NOMO-1 (cell line): ENCODE data around the gene CCDC91.
"Not testable (repeated sequence)": the region's sequence is repeated elsewhere in the genome, so short reads cannot be mapped to it uniquely, and the experiment has no call there.

Source experiments
- DNase-seq, 2 experiments: peaks; one replicate each; lab custom pipeline; 2025; ENCODE audit not compliant: unreplicated experiment in 2 of 2; lab: John Stamatoyannopoulos, UW

CCDC91 gene

DNA sequence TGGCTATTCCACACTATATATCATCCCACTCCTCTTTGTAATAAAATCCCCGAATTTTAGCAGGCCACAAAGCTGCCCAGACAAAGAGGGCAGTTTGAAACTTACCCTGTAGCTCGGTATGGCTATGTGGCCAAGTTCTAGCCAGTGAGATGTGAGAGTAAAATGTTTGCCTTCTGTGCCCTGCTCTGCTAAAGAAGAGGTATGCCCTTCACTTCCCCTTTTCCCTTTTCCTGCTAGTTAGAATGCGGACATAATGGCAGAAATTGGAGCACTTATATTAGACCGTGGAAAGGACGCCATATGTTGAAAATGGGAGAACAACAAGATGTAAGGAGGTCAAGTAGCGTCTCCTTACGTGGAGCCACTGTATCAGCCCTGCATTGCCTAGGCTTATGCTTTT is 11.5 kb upstream of the CCDC91 start:
- no peak for DNase-seq

DNA sequence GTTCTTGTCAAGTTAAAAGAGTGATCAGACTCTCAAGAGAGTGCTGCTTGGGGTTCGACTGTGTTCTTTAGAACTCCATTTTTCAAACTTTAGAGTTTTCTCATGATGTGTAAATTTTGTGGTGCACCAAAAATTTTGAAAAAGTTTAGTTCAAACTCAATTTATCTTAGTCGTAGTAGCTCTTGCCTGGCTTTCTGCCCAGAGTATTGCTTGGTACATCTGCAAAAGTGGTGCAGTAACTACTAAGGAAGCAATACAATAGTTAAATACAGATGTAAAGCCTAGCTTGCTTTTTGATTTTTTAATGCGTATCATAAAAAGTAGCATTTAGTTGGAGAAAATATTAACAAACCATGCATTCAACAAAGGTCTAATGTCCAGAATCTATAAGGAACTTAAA is 9.5 kb upstream of the CCDC91 start:
- DNase-seq = no peak

DNA sequence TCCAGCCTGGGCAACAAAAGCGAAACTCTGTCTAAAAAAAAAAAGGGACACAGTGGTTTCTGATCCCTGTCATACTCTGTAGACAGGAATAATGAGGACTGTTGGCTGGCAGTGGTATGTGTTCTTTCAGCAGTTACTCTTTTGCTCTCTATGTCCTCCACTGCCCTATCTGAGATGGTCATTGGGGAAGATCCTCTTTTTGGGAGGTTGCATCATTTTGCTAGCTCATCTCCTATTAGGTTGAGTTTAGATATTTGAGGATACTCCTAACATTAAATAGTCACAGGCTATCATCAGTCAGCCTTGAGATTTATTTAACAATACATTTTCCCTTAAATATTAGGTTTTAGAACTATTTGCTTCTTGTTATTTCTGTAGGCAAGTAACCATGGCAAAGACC is 5.9 kb upstream of the CCDC91 start:
- DNase-seq = peak in 1 of 2 experiments; percentile 26

DNA sequence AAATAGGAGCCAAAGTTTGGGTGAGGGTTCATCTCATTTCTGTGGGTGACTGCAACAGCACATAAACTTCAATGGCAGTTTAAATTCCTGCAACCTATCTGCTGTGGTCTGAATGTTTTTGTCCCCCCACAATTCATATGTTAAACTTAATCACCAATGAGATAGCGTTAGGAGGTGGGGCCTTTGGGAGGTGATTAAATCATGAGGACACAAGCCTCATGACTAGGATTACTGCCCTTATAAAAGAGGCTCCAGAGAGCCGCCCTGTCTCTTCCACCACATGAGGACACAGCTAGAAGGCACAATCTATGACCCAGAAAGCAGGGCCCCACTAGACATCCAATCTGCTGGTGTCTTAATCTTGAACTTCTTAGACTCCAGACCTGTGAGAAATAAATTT is 3.8 kb upstream of the CCDC91 start:
- DNase-seq = no peak

DNA sequence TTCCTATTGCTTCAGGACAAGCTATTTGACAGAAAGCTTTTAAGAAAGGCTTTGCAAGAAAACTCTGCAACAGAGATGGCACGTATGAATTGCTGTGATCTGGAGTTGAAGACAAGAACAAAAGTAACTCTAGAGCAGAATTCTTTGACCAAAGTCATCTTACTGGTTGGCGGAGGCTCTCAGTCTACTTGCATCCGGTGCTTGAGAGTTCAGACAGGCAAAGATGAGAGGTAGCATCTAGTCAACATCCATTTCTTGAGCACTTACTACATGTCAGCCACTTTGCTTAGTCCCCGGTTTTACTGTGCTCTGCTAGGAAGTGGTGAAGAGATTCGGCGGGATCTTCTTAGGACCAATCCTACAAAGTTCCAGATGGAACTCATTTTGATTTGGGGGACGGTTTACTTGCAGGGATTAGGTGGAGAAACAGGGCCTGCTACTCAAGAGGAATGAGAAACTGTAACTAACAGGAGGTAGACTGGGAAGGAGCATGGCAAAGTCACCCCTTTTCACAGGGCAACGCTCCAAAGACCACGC is 404 bp upstream of the CCDC91 start:
- DNase-seq = peak in 1 of 2 experiments; percentile 22

DNA sequence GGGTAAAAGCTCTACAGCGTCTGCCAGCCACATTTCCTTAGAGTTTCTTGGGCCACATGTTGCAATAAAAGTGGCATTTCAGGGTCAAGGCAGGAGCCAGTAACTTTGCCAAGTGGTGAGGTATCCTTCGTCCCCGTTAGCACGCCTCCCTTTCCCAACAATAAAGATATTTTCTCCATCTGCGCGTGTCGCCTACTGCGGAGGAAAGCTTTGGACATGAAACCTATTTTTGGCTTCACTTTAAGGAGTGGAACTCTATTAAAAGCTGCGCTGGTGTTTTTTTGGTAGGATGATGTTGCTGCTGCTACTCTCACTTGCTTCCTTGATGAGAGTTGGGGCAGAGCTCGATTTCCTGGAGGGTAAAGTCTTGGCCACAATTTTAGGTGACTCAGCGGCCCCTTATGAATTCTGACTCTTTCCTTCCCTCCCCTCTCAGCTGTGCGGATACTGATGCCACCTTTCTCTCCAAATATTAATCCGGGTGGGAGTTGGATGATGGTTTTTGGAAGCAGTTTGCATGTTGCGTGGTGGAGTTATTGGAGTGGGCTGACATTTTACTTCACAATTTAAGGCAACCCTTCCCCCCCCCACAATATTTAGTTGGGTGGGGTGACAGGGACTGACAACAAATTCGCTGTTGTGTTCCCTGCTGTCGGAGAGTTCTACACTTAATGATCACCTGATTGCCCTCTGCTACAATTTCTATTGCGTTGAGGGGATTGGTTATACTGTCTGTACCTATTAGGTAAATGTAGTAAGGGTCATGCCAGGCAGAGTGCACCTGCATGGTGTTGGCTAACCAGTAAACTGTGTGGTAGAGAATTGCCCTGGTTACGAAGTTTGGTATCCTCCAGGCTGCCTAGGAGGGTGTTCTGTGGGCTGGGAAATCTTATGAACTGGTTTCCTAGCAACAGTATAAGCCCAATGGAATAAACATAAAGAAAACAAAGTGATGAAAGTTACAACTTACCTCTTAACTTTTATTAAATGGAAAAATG is 1.1 kb downstream of the CCDC91 start:
- peak in 1 of 2 experiments; percentile 39 for DNase-seq

DNA sequence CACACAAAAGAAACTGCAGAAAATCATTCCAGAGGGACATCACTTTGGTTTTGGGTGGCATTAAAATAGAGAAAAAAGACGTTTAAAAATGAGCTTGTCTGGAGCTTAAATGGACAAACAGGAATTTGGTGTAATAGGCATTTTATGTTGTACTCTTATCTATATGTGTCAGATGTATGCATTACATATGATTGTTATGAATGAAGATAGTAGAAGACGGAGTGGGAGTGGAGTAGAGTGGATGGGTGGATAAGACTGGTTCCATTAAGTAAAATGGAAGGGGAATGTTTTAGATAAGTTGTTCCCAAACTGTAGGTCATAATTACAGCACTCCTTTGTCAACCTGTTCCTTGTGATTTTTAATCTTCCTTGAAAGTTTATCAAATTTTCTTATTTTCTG is 1.9 kb downstream of the CCDC91 start:
- no peak for DNase-seq

DNA sequence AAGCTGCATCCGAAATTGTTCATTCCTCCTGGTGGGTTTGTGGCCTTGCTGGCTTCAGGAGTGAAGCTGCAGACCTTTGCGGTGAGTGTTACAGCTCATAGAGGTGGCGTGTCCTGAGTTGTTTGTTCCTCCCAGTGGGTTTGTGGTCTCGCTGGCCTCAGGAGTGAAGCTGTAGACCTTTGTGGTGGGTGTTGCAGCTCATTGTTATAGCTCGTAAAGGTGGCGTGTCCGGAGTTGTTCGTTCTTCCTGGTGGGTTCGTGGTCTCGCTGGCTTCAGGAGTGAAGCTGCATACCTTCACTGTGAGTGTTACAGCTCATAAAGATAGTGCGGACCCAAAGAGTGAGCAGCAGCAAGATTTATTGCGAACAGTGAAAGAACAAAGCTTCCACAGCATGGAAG is 4.4 kb downstream of the CCDC91 start:
- not testable (repeated sequence) for DNase-seq

DNA sequence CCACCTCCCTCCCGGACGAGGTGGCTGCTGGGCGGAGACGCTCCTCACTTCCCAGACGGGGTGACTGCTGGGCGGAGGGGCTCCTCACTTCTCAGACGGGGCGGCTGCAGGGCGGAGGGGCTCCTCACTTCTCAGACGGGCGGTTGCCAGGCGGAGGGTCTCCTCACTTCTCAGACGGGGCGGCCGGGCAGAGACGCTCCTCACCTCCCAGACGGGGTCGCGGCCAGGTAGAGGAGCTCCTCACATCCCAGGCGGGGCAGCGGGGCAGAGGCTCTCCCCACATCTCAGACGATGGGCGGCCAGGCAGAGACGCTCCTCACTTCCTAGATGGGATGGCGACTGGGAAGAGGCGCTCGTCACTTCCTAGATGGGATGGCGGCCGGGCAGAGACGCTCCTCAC is 10.9 kb downstream of the CCDC91 start:
- DNase-seq = not testable (repeated sequence)

DNA sequence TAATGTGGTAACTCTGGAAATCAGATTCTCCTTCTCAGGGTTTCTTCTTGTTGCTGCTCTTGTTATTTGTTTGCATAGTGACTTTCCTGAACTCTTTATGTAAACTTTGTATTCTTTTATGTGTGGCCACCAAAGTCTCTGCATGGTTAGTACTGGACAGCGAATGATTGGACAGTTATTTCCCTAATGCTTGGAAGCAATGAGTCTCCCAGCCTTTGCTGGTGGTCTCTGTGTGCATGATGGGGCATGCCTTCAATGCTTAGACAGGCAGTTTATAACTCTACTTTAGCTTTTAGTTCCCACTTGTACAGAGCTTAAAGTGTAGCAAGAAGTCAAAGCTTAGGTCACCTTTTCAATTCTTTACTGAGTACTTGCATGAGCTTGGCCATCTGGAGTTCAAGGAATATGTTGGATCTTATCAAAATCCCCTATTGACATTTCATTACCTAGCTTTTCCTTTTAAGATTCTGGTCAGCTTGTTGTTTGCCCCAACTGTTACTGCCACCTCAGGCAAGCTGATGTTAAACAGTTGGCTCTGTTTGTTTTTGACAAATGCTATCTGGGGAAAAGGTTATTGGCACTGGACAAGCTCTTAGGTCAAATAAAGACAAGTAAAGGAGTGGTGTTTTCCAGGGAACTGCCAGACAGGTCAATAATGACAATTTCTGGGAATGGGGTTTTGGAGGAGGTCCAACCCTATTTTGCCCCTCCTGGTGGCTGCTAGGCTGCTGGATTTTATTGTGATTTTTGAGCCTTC is 12.3 kb downstream of the CCDC91 start:
- DNase-seq = no peak

DNA sequence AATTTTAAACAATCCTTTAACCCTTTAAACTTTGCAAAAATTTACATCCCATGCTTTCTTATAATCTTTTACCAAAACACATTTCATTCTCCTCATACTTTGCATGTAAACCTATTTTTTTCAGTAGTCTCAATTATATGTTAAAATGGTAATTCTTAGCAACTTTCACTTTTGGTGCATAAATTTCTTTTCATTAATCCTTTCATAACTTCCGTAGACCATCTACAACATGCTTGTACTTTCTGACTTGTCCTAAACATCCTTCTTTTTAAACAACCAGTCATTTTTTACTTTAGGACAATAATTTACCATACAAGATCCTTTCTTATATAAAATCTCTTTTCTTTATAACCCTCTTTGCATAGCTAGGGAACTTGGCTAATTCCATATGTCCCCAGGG is 19.5 kb downstream of the CCDC91 start:
- DNase-seq = no peak

DNA sequence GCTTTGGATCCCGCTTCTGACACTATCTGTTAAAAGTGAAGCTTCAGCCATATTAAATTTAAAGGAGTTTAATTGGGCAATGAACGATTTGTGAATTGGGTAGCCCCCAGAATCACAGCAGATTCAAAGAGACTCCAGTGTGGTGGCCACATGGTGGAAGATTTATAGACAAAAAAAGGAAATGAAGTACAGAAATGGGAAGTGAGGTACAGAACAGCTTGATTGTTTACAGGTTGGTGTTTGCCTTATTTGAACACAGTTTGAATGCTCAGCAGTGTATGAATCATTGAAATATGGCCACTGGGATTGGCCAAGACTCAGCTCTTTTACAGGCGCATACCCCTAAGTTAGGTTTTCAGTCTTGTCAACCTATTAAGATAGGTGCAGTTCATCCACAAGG is 21.9 kb downstream of the CCDC91 start:
- DNase-seq = peak; percentile 23 to 51

DNA sequence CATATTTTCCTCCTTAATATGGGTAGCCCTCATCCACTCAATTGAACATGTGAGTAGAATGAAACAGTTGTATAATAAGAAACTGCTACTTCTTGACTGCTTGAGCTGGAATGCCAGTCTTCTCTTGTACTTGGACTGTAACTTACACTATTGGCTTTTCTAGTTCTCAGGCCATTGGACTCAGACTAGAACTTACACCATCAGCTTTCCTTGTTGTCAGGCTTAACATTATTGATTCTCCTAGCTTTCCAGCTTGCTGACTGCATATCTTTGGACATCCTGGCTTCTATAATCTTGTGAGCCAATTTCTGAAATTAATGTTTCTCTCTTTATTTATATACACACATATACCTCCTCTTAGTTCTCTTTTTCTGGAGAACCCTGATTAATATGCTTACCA is 24.8 kb downstream of the CCDC91 start:
- no peak for DNase-seq

DNA sequence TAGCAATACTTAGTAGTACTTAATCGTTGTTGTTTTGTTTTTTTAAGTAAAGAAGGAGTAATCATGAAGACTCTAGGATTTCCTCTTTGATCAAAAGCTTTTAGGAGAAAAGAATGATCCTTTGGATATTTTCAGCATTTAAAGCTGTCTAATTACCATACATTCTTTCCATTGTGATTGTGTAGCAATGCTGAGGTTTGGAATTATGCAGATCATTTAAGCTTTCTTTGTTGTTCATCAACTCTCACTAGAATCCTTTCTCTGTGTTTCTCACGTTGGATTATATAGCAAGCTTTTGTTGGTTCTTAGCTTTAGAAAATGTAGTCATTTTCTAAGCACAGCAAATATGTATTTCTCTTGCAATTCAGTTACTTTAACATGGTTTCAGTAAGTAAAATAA is 25.8 kb downstream of the CCDC91 start:
- DNase-seq = no peak

DNA sequence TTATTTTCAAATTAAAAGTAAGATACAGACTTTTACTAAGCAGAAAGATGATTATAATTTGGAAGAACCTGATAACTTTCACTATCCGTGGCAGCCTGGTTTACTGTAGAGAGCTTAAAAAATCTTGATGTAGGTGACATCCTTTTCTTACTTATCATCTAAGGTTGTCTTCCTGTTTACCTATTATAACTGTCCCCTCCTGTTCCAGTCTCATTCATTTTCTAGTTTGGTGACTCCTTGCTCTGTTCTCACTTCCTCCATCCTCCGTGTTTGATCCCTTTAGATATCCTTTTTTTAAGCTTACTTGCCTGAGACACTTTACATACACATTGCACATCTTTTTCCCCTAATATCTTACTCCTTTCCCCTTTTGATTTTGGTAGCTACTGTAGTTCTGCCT is 27.5 kb downstream of the CCDC91 start:
- DNase-seq = no peak

DNA sequence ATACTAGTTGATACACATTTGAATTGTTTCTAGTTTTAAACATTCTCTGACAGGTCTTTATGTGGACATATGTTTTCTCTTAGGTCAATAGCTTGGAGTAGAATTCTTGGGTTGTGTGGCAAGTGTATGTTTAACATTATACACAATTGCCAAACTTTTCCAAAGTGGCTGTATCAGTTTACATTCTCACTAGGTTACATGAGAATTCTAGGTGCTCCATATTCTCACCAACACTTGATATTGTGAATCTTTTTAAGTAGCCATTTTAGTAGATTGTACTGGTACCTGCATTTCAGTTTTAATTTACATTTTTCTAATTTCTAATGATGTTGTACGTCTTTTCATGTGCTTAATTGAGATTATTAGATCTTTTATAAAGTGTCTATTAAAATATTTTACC is 28.6 kb downstream of the CCDC91 start:
- DNase-seq = no peak

DNA sequence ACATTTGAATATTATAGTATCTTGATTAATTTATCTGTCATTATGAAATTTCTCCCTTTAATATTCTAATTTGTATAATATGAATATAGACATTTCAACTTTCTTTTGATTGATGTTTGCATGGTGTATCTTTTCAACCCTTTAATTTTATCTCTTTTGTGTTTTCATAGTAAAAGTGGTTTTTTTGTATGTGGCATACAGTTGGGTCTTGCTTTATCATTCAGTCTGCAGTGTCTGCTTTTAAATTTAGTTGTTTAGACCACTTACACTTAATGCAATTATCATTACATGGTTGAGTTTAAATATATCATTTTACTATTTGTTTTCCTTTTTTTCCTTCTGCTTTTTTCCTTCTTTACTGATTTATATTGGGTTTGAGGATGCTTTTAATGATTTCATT is 29.6 kb downstream of the CCDC91 start:
- no peak for DNase-seq

DNA sequence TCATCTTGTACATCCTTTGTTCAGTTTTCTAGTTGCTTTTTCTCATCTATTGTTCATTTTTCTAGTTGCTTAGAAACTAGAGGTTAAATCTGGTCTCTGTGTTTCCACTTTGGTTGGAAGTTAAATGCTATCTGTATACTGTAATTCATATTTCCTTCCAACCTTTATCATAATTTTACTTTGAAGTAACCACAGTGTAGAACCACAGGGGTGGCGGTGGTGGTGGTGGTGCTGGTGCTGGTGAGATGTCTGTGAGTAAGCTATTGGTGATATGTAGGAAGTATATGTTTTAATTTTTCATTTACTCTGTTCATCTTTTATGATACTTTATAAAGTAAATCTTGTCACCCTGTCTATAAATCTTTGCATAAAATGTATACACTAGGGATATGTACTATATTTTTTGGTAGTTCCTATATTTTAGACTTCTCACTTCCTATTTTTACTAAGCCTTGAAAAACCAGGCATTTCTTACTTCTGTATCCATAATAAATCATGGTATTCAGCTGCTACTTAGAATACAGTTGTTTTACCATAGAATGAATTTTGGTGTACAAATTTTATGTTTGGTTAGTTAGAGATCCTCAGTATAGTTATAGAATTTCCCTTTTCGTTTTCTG is 31.9 kb downstream of the CCDC91 start:
- DNase-seq = peak in 1 of 2 experiments; percentile 54

DNA sequence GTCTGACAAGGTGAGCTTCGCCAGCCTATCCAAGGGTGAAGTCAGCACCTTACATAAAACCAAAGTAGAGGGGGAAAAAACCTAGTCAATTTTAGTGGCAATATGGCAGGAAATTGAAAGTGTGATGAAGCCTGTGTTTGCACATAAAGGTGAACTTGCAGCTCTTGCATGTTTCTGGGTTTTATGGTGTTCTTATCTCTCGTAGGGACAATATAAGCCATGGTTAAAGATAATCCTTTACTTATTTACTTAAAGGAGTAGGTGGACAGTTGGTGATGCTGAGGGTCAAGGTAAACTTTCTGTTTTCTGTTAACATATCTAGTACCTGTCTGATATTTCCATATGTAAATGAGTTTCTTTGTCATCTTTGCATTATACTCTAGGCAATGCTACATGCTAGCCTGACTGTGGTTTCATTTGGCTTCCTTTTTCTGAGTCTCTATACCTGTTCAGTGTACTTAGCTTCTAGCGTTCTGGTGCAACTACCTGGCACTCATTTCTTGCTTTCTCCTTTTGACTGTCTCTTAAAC is 32.8 kb downstream of the CCDC91 start:
- DNase-seq = no peak

DNA sequence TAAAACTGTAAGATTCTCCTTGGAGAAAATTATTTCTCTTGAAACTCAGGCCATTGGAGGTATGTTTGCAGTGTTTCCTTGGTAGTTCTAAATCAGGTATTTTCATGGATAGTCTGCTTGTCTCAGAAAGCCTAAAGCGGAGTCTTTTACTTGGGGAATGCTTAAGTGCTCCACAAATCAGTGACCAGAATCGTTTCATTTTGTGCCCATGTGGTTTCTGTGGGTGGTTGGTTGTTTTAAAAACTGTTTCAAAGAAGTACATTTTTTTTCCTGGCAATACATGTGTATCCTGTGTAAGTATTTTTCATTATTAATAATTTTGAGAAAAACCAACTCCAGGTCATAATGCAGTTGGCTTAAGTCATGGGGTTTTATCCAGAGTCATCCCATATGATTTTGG is 33.6 kb downstream of the CCDC91 start:
- DNase-seq = no peak

DNA sequence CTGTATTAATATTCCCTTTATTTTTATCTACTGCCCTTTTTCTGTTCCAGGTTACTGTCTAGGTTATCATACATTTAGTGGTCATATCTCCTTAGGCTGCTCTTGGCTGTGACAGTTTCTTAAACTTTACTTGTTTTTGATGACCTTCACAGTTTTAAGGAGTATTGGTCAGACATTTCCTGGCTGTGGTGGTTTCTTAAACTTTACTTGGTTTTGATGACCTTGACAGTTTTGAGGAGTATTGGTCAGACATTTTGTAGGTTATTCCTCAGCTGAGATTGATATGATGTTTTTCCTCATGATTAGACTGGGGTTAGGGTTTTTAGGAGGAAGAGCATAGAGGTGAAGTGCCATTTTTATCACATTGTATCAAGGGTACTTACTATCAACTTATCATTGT is 36.4 kb downstream of the CCDC91 start:
- no peak for DNase-seq
